ENCODE data around the gene CDKL1. TPM values are rescaled to one million over a fixed set of nuclear protein-coding genes. Genes with fewer than 3 reads are reported as not detected.

The CDKL1 gene
- total and polyA plus RNA-seq, 2 donors (not counting 3 experiments of a cell fraction or from before 2014, with no cell fraction given): 2.6 to 9.7 TPM

DNA sequence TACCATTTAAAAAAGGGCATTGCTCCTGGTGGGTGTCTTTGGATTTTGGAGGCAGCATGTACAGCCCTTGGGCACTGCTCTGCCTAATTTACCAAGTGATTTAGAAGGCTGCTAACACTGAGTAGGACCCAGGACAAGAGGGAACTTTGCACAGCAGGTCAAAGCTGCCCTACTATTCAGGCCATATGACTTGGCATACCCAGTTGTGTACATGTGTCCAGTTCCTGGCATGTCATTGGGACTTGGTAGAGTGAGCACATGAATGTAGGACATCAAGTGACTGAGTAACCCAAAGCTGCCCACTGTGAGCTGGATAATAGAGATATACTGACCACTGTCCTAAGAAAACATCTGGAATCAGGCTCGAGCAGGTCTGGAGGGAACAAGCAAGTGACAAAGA lies 15.7 kb downstream of the CDKL1 start:
- Histone ChIP-seq H3K4me2 (ENCODE audit: insufficient read depth, low read length) (no peak overlapping the region), H3K9ac (replicated peaks; ENCODE audit: extremely low read depth, insufficient read depth, low read length) (no peak overlapping the region), H3K9me1 (replicated peaks; ENCODE audit: control insufficient read depth, extremely low read depth, insufficient read depth, low read length) (no peaks in the 10 kb centered on the region), H3K4me3 (replicated peaks in 1 of 3; ENCODE audit: insufficient read depth in 1 of 3, low read depth in 1 of 3, low read length in 3 of 3) (no peak overlapping the region), H3K36me3 (ENCODE audit: control insufficient read depth in 2 of 2, extremely low read depth in 1 of 2, insufficient read depth in 2 of 2, low read length in 2 of 2) (peaks cover 0 to 4% of the 10 kb centered on the region in 2 experiments), H2AFZ (ENCODE audit: low read depth, low read length) (no peak overlapping the region), H3K9me3 (replicated peaks; ENCODE audit: control insufficient read depth, insufficient read depth, low read length) (no peaks in the 10 kb centered on the region), H3K27ac (ENCODE audit: insufficient read depth, low read depth, low read length) (no peak overlapping the region), H3K79me2 (ENCODE audit: control insufficient read depth, insufficient read depth, low read length) (no peaks in the 10 kb centered on the region), H4K20me1 (replicated peaks; ENCODE audit: control insufficient read depth, extremely low read depth, insufficient read depth, low read length) (no peaks in the 10 kb centered on the region), H3K27me3 (ENCODE audit: control insufficient read depth in 2 of 2, insufficient read depth in 2 of 2, low read length in 2 of 2) (no peaks in the 10 kb centered on the region), H3K4me1 (ENCODE audit: control insufficient read depth, extremely low read depth, insufficient read depth, low read length) (no peaks in the 10 kb centered on the region)
- FAIRE-seq (no peak), DNase-seq (ENCODE audit: low read depth, low spot score) (no peak)
- intact Hi-C loops (cut with micrococcal nuclease) (no loop called here), dilution Hi-C loops (cut with MboI; ENCODE audit: extremely low pct_ligation_motif_present, low sequenced_read_pairs) (no loop called here)
- TF ChIP-seq, protein P1, sequence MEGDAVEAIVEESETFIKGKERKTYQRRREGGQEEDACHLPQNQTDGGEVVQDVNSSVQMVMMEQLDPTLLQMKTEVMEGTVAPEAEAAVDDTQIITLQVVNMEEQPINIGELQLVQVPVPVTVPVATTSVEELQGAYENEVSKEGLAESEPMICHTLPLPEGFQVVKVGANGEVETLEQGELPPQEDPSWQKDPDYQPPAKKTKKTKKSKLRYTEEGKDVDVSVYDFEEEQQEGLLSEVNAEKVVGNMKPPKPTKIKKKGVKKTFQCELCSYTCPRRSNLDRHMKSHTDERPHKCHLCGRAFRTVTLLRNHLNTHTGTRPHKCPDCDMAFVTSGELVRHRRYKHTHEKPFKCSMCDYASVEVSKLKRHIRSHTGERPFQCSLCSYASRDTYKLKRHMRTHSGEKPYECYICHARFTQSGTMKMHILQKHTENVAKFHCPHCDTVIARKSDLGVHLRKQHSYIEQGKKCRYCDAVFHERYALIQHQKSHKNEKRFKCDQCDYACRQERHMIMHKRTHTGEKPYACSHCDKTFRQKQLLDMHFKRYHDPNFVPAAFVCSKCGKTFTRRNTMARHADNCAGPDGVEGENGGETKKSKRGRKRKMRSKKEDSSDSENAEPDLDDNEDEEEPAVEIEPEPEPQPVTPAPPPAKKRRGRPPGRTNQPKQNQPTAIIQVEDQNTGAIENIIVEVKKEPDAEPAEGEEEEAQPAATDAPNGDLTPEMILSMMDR (IDR thresholded peaks at IDR 0.05; ENCODE audit: extremely low read depth in 1 of 2, insufficient read depth in 1 of 2, low read depth in 1 of 2, low read length in 2 of 2): no peak
- TF ChIP-seq POLR2AphosphoS5 (IDR thresholded peaks at IDR 0.05; ENCODE audit: insufficient read depth, low read depth, low read length) (no peak), GATA2 (IDR thresholded peaks at IDR 0.05; ENCODE audit: insufficient read depth, insufficient read length, low read depth, low read length) (no peak), FOS (IDR thresholded peaks at IDR 0.05; ENCODE audit: borderline replicate concordance, insufficient read depth, low read length) (no peak), POLR2A (IDR thresholded peaks at IDR 0.05; ENCODE audit: low read depth, low read length) (no peak), JUN (IDR thresholded peaks at IDR 0.05; ENCODE audit: borderline replicate concordance, insufficient read depth, insufficient read length, low read depth) (no peak), MYC (IDR thresholded peaks at IDR 0.05; ENCODE audit: low read depth, low read length) (no peak), EZH2 (IDR thresholded peaks at IDR 0.05; ENCODE audit: borderline replicate concordance, low read depth, low read length, severe bottlenecking) (no peak)
- TF ChIP-seq, protein P2, sequence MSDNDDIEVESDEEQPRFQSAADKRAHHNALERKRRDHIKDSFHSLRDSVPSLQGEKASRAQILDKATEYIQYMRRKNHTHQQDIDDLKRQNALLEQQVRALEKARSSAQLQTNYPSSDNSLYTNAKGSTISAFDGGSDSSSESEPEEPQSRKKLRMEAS (IDR thresholded peaks at IDR 0.05; ENCODE audit: insufficient read depth, insufficient read length): no peak
- no TSS peak for BruUV-seq (replicated peaks)
- ChIA-PET CTCF (interaction anchor here (0.6 to 0.7 kb wide), 2 partner anchors 20 to 331 kb away, joined by 4 to 5 read pairs; no protein-coding TSS in a partner anchor), POLR2A (no interaction called here)

All from endothelial cell of umbilical vein (primary cell).